ENCODE data around the gene SLC31A1.

SLC31A1 gene

GRCh38 chr9:113238859-113239232 lies 17.5 kb downstream of the SLC31A1 start:
- no peaks in the 10 kb centered on the region for H3K9me3 ChIP-seq (ENCODE audit: control insufficient read depth, insufficient read depth, low read length)
- no peaks in the 10 kb centered on the region for H4K20me1 ChIP-seq (ENCODE audit: control insufficient read depth, insufficient read depth, low read depth, low read length)
- H3F3A ChIP-seq (ENCODE audit: control insufficient read depth, insufficient read depth), result peaks cover 14% of the 10 kb centered on the region
- H3K79me2 ChIP-seq (ENCODE audit: control insufficient read depth, low read length), result peaks cover 62% of the 10 kb centered on the region
- H3K27ac ChIP-seq (ENCODE audit: low read depth, low read length), result no peak overlapping the region
- H3K27me3 ChIP-seq (ENCODE audit: control insufficient read depth, low read length), result no peaks in the 10 kb centered on the region
- H3K4me2 ChIP-seq (ENCODE audit: low read length), result no peak overlapping the region
- H3K36me3 ChIP-seq (ENCODE audit: control insufficient read depth, low read length), result no peaks in the 10 kb centered on the region
- H3K4me3 ChIP-seq (ENCODE audit: low read length), result no peak overlapping the region
- H3K9me2 ChIP-seq (replicated peaks; ENCODE audit: control insufficient read depth, low read length), result no peaks in the 10 kb centered on the region
- peaks cover 57% of the 10 kb centered on the region for H3K4me1 ChIP-seq (ENCODE audit: control insufficient read depth, low read length)
- TF ChIP-seq, protein P1, sequence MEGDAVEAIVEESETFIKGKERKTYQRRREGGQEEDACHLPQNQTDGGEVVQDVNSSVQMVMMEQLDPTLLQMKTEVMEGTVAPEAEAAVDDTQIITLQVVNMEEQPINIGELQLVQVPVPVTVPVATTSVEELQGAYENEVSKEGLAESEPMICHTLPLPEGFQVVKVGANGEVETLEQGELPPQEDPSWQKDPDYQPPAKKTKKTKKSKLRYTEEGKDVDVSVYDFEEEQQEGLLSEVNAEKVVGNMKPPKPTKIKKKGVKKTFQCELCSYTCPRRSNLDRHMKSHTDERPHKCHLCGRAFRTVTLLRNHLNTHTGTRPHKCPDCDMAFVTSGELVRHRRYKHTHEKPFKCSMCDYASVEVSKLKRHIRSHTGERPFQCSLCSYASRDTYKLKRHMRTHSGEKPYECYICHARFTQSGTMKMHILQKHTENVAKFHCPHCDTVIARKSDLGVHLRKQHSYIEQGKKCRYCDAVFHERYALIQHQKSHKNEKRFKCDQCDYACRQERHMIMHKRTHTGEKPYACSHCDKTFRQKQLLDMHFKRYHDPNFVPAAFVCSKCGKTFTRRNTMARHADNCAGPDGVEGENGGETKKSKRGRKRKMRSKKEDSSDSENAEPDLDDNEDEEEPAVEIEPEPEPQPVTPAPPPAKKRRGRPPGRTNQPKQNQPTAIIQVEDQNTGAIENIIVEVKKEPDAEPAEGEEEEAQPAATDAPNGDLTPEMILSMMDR (IDR thresholded peaks at IDR 0.05; ENCODE audit: low read depth, low read length, poor library complexity, severe bottlenecking), result no peak
- TF ChIP-seq EZH2phosphoT487 (IDR thresholded peaks at IDR 0.05; ENCODE audit: borderline replicate concordance, low read length), result no peak

- H3K9me3 ChIP-seq (ENCODE audit: control insufficient read depth, insufficient read depth, low read length), result no peaks in the 10 kb centered on the region
- H3K27me3 ChIP-seq (ENCODE audit: control insufficient read depth, low read length), result no peaks in the 10 kb centered on the region
- H3F3A ChIP-seq (ENCODE audit: control insufficient read depth, insufficient read depth), result 0 out of 2 replicates have a peak, but pooled peaks cover 3% of the 10 kb centered on the region
- H3K9me2 ChIP-seq (replicated peaks; ENCODE audit: control insufficient read depth, low read length), result no peaks in the 10 kb centered on the region
- H4K20me1 ChIP-seq (ENCODE audit: control insufficient read depth, insufficient read depth, low read depth, low read length), result no peaks in the 10 kb centered on the region
- H3K4me3 ChIP-seq (ENCODE audit: low read length), result no peak overlapping the region
- H3K79me2 ChIP-seq (ENCODE audit: control insufficient read depth, low read length), result peaks cover 56% of the 10 kb centered on the region
- no peak for TF ChIP-seq EZH2phosphoT487 (IDR thresholded peaks at IDR 0.05; ENCODE audit: borderline replicate concordance, low read length)
- TF ChIP-seq, protein P1 (IDR thresholded peaks at IDR 0.05; ENCODE audit: low read depth, low read length, poor library complexity, severe bottlenecking), result no peak
- H3K27ac ChIP-seq (ENCODE audit: low read depth, low read length), result no peak overlapping the region
- peaks cover 56% of the 10 kb centered on the region for H3K4me1 ChIP-seq (ENCODE audit: control insufficient read depth, low read length)
- H3K36me3 ChIP-seq (ENCODE audit: control insufficient read depth, low read length), result no peaks in the 10 kb centered on the region
- no peak overlapping the region for H3K4me2 ChIP-seq (ENCODE audit: low read length)
Observed at GRCh38 chr9:113241161-113241560, 19.8 kb downstream of the SLC31A1 start.

DNA sequence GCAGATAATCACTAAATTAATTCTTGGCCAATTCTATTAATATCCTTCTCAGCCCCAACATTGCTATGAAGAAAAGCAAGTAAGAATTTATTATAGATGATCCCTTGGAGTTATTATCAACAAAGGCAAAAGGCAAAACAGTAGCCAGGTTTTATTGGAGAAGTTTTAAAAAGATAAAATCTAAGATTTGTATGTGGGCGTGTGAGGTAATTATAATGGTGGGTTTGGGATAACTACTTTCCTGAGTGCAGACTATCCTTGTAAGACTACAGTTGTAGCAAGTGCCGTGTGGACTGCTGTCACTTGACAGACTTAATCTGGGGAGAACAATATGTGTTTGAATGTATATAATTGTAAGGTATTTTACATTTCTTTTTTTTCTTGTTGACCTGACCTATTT lies 23.2 kb downstream of the SLC31A1 start:
- no peak overlapping the region for H3K4me3 ChIP-seq (ENCODE audit: low read length)

More for the DNA sequence above, 23.2 kb downstream of the SLC31A1 start:
- Histone ChIP-seq H3K9me3 (ENCODE audit: control insufficient read depth, insufficient read depth, low read length) (no peaks in the 10 kb centered on the region), H3K9me2 (replicated peaks; ENCODE audit: control insufficient read depth, low read length) (no peaks in the 10 kb centered on the region), H3K36me3 (ENCODE audit: control insufficient read depth, low read length) (no peaks in the 10 kb centered on the region), H3K4me2 (ENCODE audit: low read length) (no peak overlapping the region), H3K27me3 (ENCODE audit: control insufficient read depth, low read length) (no peaks in the 10 kb centered on the region), H3F3A (ENCODE audit: control insufficient read depth, insufficient read depth) (0 out of 2 replicates have a peak, but pooled peaks cover 3% of the 10 kb centered on the region), H4K20me1 (ENCODE audit: control insufficient read depth, insufficient read depth, low read depth, low read length) (no peaks in the 10 kb centered on the region), H3K4me1 (ENCODE audit: control insufficient read depth, low read length) (peaks cover 59% of the 10 kb centered on the region), H3K79me2 (ENCODE audit: control insufficient read depth, low read length) (peaks cover 49% of the 10 kb centered on the region), H3K27ac (ENCODE audit: low read depth, low read length) (no peak overlapping the region)
- TF ChIP-seq EZH2phosphoT487 (IDR thresholded peaks at IDR 0.05; ENCODE audit: borderline replicate concordance, low read length), result no peak
- TF ChIP-seq, protein P1 (IDR thresholded peaks at IDR 0.05; ENCODE audit: low read depth, low read length, poor library complexity, severe bottlenecking), result no peak

All from DOHH2 (cell line).